Left ventricle myocardium inferior (tissue), 1 donor: ENCODE data around the gene SLC30A10. TPM values are rescaled to one million over a fixed set of nuclear protein-coding genes. Genes with fewer than 3 reads are reported as not detected.

ENCODE experiments used
- DNase-seq: peaks from one replicate; pipeline ENCODE4 v3.0.0-alpha.2; 2020
- H3K27ac ChIP-seq: fragments of 200-600 bp; replicated peaks from 2 replicates; pipeline ENCODE4 v1.8.0; 2021
- H3K27me3 ChIP-seq: fragments of 200-600 bp; 2 replicates; pipeline ENCODE4 v1.8.0; 2021; ENCODE audit warnings: low read depth
- H3K36me3 ChIP-seq: fragments of 200-600 bp; 2 replicates; pipeline ENCODE4 v1.8.0; 2021
- H3K4me1 ChIP-seq: fragments of 200-600 bp; 2 replicates; pipeline ENCODE4 v1.8.0; 2021
- H3K4me3 ChIP-seq: fragments of 200-600 bp; 2 replicates; pipeline ENCODE4 v1.8.0; 2021; ENCODE audit warnings: mild to moderate bottlenecking, moderate library complexity
- H3K9me3 ChIP-seq: fragments of 200-600 bp; replicated peaks from 2 replicates; pipeline ENCODE4 v1.8.0; 2021
- intact Hi-C: fragments of 100-400 bp; cut with micrococcal nuclease; formaldehyde crosslinking; loops from one replicate; pipeline ENCODE4 v1.11.0; 2022
- total RNA-seq: library from RNA; stranded (reverse); fragmentation: NEBNext Ultra II Directional; extraction: Animal tissue kit (Norgen Biotek cat#: 25700); gene quantifications from one replicate; pipeline ENCODE4 v1.2.1, GENCODE V29; 2021
- TF ChIP-seq, protein P1 (sequence below): fragments of 200-600 bp; IDR thresholded peaks from 2 replicates; pipeline ENCODE4 v1.8.0; 2021; ENCODE audit warnings: antibody characterized with exemption, mild to moderate bottlenecking, borderline replicate concordance
- donor health status: DM: no; HTN: yes; CAD: no; lungs with severe emphysema.

SLC30A10 gene
- total RNA-seq, 1 donor from 2014 or later: 0.47 TPM

GRCh38 chr1:219963432-219963831, 35.1 kb upstream of the SLC30A10 start:
- intact Hi-C loops: no loop called here
- H3K36me3 ChIP-seq: peaks cover 13% of the 10 kb centered on the region
- no peaks in the 10 kb centered on the region for H3K4me1 ChIP-seq
- no peak for DNase-seq
- H3K27ac ChIP-seq: no peak overlapping the region
- H3K4me3 ChIP-seq: no peak overlapping the region
- H3K9me3 ChIP-seq: no peaks in the 10 kb centered on the region
- H3K27me3 ChIP-seq: no peaks in the 10 kb centered on the region
- TF ChIP-seq, protein P1, sequence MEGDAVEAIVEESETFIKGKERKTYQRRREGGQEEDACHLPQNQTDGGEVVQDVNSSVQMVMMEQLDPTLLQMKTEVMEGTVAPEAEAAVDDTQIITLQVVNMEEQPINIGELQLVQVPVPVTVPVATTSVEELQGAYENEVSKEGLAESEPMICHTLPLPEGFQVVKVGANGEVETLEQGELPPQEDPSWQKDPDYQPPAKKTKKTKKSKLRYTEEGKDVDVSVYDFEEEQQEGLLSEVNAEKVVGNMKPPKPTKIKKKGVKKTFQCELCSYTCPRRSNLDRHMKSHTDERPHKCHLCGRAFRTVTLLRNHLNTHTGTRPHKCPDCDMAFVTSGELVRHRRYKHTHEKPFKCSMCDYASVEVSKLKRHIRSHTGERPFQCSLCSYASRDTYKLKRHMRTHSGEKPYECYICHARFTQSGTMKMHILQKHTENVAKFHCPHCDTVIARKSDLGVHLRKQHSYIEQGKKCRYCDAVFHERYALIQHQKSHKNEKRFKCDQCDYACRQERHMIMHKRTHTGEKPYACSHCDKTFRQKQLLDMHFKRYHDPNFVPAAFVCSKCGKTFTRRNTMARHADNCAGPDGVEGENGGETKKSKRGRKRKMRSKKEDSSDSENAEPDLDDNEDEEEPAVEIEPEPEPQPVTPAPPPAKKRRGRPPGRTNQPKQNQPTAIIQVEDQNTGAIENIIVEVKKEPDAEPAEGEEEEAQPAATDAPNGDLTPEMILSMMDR: no peak

- Histone ChIP-seq H3K27ac (no peak overlapping the region), H3K4me3 (no peak overlapping the region), H3K9me3 (no peaks in the 10 kb centered on the region), H3K36me3 (no peaks in the 10 kb centered on the region), H3K4me1 (no peaks in the 10 kb centered on the region), H3K27me3 (no peaks in the 10 kb centered on the region)
- intact Hi-C loops: no loop called here
- TF ChIP-seq, protein P1: no peak
- no peak for DNase-seq
Observed at GRCh38 chr1:219961684-219962083, 33.3 kb upstream of the SLC30A10 start.

- H3K27me3 ChIP-seq: no peaks in the 10 kb centered on the region
- TF ChIP-seq, protein P1: no peak
- intact Hi-C loops: no loop called here
Observed at GRCh38 chr1:219959540-219960203, 31.3 kb upstream of the SLC30A10 start.

GRCh38 chr1:219958875-219959417, 30.6 kb upstream of the SLC30A10 start:
- no peak overlapping the region for H3K4me3 ChIP-seq
- H3K36me3 ChIP-seq: no peaks in the 10 kb centered on the region
- H3K9me3 ChIP-seq: no peaks in the 10 kb centered on the region
- H3K27me3 ChIP-seq: no peaks in the 10 kb centered on the region
- TF ChIP-seq, protein P1: no peak
- no peak overlapping the region for H3K27ac ChIP-seq
- no peak for DNase-seq
- no peaks in the 10 kb centered on the region for H3K4me1 ChIP-seq
- intact Hi-C loops: no loop called here

More at GRCh38 chr1:219959540-219960203, 31.3 kb upstream of the SLC30A10 start:
- Histone ChIP-seq H3K4me3 (no peak overlapping the region), H3K36me3 (no peaks in the 10 kb centered on the region), H3K9me3 (no peaks in the 10 kb centered on the region), H3K4me1 (no peaks in the 10 kb centered on the region), H3K27ac (no peak overlapping the region)
- DNase-seq: no peak

- no peaks in the 10 kb centered on the region for H3K27me3 ChIP-seq
- DNase-seq: no peak
- TF ChIP-seq, protein P1: no peak
- H3K36me3 ChIP-seq: no peaks in the 10 kb centered on the region
- H3K4me1 ChIP-seq: no peaks in the 10 kb centered on the region
- H3K9me3 ChIP-seq: no peaks in the 10 kb centered on the region
- intact Hi-C loops: no loop called here
- H3K4me3 ChIP-seq: no peak overlapping the region
- H3K27ac ChIP-seq: no peak overlapping the region
Observed at GRCh38 chr1:219954736-219955421, 26.5 kb upstream of the SLC30A10 start.
